Measurements from ENCODE around the gene VAV3. TPM values are rescaled to one million over a fixed set of nuclear protein-coding genes. Genes with fewer than 3 reads are reported as not detected.

Gene VAV3, protein sequence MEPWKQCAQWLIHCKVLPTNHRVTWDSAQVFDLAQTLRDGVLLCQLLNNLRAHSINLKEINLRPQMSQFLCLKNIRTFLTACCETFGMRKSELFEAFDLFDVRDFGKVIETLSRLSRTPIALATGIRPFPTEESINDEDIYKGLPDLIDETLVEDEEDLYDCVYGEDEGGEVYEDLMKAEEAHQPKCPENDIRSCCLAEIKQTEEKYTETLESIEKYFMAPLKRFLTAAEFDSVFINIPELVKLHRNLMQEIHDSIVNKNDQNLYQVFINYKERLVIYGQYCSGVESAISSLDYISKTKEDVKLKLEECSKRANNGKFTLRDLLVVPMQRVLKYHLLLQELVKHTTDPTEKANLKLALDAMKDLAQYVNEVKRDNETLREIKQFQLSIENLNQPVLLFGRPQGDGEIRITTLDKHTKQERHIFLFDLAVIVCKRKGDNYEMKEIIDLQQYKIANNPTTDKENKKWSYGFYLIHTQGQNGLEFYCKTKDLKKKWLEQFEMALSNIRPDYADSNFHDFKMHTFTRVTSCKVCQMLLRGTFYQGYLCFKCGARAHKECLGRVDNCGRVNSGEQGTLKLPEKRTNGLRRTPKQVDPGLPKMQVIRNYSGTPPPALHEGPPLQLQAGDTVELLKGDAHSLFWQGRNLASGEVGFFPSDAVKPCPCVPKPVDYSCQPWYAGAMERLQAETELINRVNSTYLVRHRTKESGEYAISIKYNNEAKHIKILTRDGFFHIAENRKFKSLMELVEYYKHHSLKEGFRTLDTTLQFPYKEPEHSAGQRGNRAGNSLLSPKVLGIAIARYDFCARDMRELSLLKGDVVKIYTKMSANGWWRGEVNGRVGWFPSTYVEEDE
- total RNA-seq (10 to 100 TPM in 1 of 2 donors, 1 to 10 TPM in 1; 7.2 to 14.4 TPM), polyA plus RNA-seq (1 to 10 TPM; 1.7 to 8.0 TPM)
- long read RNA-seq, donor 1, full-length matches to known transcripts = 1 of 1 reads
- long read RNA-seq, donor 1, partial matches to known transcripts = 0 of 1 reads
- long read RNA-seq, donor 1, other reads (novel, unspliced or antisense) = 0 of 1 reads
- long read RNA-seq, donor 2 = 0 reads
- long read RNA-seq, donor 3 = 0 reads
- long read RNA-seq, donor 4 = 0 reads
- long read RNA-seq, donor 5 = 0 reads

DNA sequence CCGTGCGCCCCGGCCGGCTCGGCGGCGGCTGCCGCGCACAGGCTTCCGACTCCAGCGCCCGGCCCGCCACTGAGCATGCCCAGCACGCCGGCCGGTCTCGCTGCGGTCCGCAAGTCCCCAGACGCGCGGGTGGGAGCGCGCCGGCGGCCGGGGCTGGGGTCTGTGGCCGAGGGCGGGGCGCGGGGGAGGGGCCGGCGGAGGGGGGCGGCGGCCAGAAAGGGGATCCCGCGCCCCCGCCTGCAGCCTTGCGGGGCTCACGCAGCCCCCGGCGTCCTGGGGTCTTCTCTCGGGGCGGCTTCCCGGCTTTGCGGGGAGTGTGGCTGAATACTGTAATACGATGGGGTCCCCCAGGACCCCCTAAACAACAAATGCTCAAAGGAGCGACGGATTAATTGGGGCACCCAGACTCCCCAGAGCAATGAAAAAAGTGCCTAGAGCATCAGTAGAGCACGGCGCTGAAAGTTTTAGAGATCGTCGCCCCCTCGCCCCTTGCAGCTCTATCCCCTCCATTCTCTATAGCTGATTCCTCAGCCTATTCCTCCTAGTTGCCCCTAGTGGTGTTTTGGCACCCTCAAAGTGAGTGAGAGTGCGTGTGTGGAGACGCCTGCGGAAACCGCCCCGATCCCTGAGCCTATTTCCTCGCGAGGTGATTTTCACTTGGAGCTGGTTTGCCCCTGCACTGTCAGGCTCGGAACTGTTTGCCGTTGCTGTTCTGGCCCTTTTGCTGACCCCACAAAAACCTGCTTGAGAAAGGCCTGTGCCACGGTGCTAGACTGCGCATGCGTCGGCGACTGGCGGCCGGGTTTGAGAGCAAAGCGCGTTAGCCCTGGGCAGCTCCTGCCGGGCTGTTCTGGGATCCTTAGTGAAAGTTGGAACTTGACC lies at the start of gene VAV3:
Gene VAV3, minus strand, starts transcription at position 71 of the 882 bp plus-strand sequence. CDS start 311 bp downstream, outside the sequence.
- DNase-seq (peak; percentile 87 to 88 (median 87)), ATAC-seq (ENCODE audit: insufficient read depth, low FRiP score) (peak; percentile 67)
- Histone ChIP-seq H3K27ac (ENCODE audit: low read depth in 1 of 2, low read length in 1 of 2) (peak within 1 kb of the TSS; percentile 40 to 62), H3K27me3 (ENCODE audit: control insufficient read depth in 3 of 3, insufficient read depth in 3 of 3, low read length in 2 of 3) (peaks cover 0 to 8% (median 7%) of the 10 kb centered on the region in 3 donors), H3K36me3 (ENCODE audit: control insufficient read depth in 4 of 4, insufficient read depth in 4 of 4, low read length in 4 of 4) (no peaks in the 10 kb centered on the region), H3K4me1 (ENCODE audit: control insufficient read depth in 5 of 5, insufficient read depth in 5 of 5, low read length in 5 of 5) (peaks cover 0 to 20% (median 4%) of the 10 kb centered on the region in 5 donors), H3K9ac (ENCODE audit: insufficient read depth in 1 of 2, low read length in 2 of 2) (peak within 1 kb of the TSS; percentile 37 to 62), H3K9me3 (ENCODE audit: control insufficient read depth in 4 of 4, insufficient read depth in 3 of 4, low read length in 3 of 4) (no peaks in the 10 kb centered on the region), H3K4me3 (peak within 1 kb of the TSS; percentile 64)
- WGBS, 2 donors = 0 to 1% methylated on average over 49 to 73 of the region's 73 CpGs
- TF ChIP-seq, protein P1, sequence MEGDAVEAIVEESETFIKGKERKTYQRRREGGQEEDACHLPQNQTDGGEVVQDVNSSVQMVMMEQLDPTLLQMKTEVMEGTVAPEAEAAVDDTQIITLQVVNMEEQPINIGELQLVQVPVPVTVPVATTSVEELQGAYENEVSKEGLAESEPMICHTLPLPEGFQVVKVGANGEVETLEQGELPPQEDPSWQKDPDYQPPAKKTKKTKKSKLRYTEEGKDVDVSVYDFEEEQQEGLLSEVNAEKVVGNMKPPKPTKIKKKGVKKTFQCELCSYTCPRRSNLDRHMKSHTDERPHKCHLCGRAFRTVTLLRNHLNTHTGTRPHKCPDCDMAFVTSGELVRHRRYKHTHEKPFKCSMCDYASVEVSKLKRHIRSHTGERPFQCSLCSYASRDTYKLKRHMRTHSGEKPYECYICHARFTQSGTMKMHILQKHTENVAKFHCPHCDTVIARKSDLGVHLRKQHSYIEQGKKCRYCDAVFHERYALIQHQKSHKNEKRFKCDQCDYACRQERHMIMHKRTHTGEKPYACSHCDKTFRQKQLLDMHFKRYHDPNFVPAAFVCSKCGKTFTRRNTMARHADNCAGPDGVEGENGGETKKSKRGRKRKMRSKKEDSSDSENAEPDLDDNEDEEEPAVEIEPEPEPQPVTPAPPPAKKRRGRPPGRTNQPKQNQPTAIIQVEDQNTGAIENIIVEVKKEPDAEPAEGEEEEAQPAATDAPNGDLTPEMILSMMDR (IDR thresholded peaks at IDR 0.05; ENCODE audit: control extremely low read depth, extremely low read depth) = no peak

DNA sequence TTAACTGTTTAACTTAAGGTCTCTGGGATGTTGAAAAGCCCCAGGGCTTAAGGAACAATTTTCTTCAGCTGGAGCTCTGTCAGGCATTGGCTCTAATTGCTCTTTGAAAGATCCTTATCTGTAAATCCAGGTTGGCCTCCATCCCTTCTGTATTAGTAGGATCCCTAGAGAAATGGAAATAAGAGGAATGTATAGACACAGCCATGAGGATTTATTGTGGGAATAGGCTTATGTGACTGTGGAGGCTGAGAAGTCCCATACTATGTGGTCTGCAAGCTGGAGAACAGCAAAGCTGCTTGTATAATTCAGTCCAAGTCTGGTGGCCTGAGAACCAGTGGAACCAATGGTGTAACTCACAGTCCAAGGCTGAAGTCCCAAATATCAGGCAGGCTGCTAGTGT lies 47.6 kb upstream of the VAV3 start:
- Histone ChIP-seq H3K9ac (ENCODE audit: insufficient read depth in 1 of 2, low read length in 2 of 2) (no peak overlapping the region), H3K4me3 (no peak overlapping the region), H3K9me3 (ENCODE audit: control insufficient read depth in 4 of 4, insufficient read depth in 3 of 4, low read length in 3 of 4) (no peaks in the 10 kb centered on the region), H3K27ac (ENCODE audit: low read depth in 1 of 2, low read length in 1 of 2) (no peak overlapping the region), H3K27me3 (ENCODE audit: control insufficient read depth in 3 of 3, insufficient read depth in 3 of 3, low read length in 2 of 3) (no peaks in the 10 kb centered on the region), H3K4me1 (ENCODE audit: control insufficient read depth in 5 of 5, insufficient read depth in 5 of 5, low read length in 5 of 5) (peaks cover 0 to 1% (median 0%) of the 10 kb centered on the region in 5 donors), H3K36me3 (ENCODE audit: control insufficient read depth in 4 of 4, insufficient read depth in 4 of 4, low read length in 4 of 4) (no peaks in the 10 kb centered on the region)
- TF ChIP-seq, protein P1 (IDR thresholded peaks at IDR 0.05; ENCODE audit: control extremely low read depth, extremely low read depth) = no peak
- ATAC-seq (ENCODE audit: insufficient read depth, low FRiP score) = no peak
- DNase-seq = no peak

DNA sequence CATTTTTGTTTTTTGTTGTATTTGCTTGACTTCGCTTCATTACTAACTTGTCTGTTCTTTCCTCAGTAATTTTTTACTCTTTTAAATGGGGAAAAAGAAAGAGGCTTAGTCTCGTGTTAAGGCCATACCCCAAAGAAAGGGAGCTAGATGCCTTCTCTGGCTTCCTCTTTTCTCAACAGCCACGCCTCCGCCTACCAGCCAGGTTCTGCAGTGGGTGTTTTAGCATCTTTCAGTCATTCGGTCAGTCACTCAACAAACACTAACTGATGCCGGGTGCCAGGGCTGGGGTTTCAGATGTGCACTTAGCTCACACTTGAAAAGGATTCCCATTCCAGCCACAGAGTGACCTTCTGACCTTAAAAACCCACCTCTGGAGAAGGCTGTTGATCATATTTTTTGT lies 46.3 kb upstream of the VAV3 start:
- ATAC-seq (ENCODE audit: insufficient read depth, low FRiP score) = no peak
- no peak overlapping the region for H3K27ac ChIP-seq (ENCODE audit: low read depth in 1 of 2, low read length in 1 of 2)
- no peak overlapping the region for H3K4me3 ChIP-seq
- TF ChIP-seq, protein P1 (IDR thresholded peaks at IDR 0.05; ENCODE audit: control extremely low read depth, extremely low read depth) = no peak
- H3K4me1 ChIP-seq (ENCODE audit: control insufficient read depth in 5 of 5, insufficient read depth in 5 of 5, low read length in 5 of 5) = no peaks in the 10 kb centered on the region
- 87 to 90% methylated on average over 6 of the region's 6 CpGs for WGBS, 2 donors
- no peak for DNase-seq
- no peaks in the 10 kb centered on the region for H3K27me3 ChIP-seq (ENCODE audit: control insufficient read depth in 3 of 3, insufficient read depth in 3 of 3, low read length in 2 of 3)
- no peaks in the 10 kb centered on the region for H3K36me3 ChIP-seq (ENCODE audit: control insufficient read depth in 4 of 4, insufficient read depth in 4 of 4, low read length in 4 of 4)
- H3K9ac ChIP-seq (ENCODE audit: insufficient read depth in 1 of 2, low read length in 2 of 2) = no peak overlapping the region
- H3K9me3 ChIP-seq (ENCODE audit: control insufficient read depth in 4 of 4, insufficient read depth in 3 of 4, low read length in 3 of 4) = no peaks in the 10 kb centered on the region
